Smooth muscle cell (in vitro differentiated cells): ENCODE measurements around the gene ZAR1L. TPM values are rescaled to one million over a fixed set of nuclear protein-coding genes. Genes with fewer than 3 reads are reported as not detected.

Source experiments
- DNase-seq: peaks from one replicate; lab custom pipeline; 2025; ENCODE audit not compliant: unreplicated experiment; lab: John Stamatoyannopoulos, UW
- H2AFZ ChIP-seq: fragments of 200-600 bp; sonication (generic); 2 replicates; pipeline ENCODE4 v1.6.0; 2016; ENCODE audit warnings: antibody characterized with exemption, low read depth, mild to moderate bottlenecking
- H3F3A ChIP-seq: fragments of 200-600 bp; sonication (generic); 2 replicates; pipeline ENCODE4 v1.6.0; 2017; ENCODE audit warnings: antibody characterized with exemption, low read depth
- H3K27ac ChIP-seq: fragments of 200-600 bp; sonication (generic); 2 replicates; pipeline ENCODE4 v1.5.1; 2016; ENCODE audit warnings: low read depth, mild to moderate bottlenecking
- H3K27me3 ChIP-seq: fragments of 200-600 bp; sonication (generic); 2 replicates; pipeline ENCODE4 v1.6.1; 2016; ENCODE audit warnings: low read depth, mild to moderate bottlenecking
- H3K36me3 ChIP-seq: fragments of 200-600 bp; sonication (generic); 2 replicates; pipeline ENCODE4 v1.5.1; 2016; ENCODE audit warnings: low read depth
- H3K4me1 ChIP-seq: fragments of 200-600 bp; sonication (generic); 2 replicates; pipeline ENCODE4 v1.5.1; 2016; ENCODE audit warnings: low read depth
- H3K4me2 ChIP-seq: fragments of 200-600 bp; sonication (generic); 2 replicates; pipeline ENCODE4 v1.6.0; 2016; ENCODE audit warnings: mild to moderate bottlenecking
- H3K4me3 ChIP-seq: fragments of 200-600 bp; sonication (generic); 2 replicates; pipeline ENCODE4 v1.5.1; 2016; ENCODE audit warnings: mild to moderate bottlenecking
- H3K79me2 ChIP-seq: fragments of 200-600 bp; sonication (generic); 2 replicates; pipeline ENCODE4 v1.6.0; 2016; ENCODE audit warnings: low read depth, mild to moderate bottlenecking
- H3K9ac ChIP-seq: fragments of 200-600 bp; sonication (generic); 2 replicates; pipeline ENCODE4 v1.6.0; 2016; ENCODE audit warnings: low read depth
- H3K9me3 ChIP-seq: fragments of 200-600 bp; sonication (generic); replicated peaks from 2 replicates; pipeline ENCODE4 v1.5.1; 2016; ENCODE audit warnings: low read depth
- H4K20me1 ChIP-seq: fragments of 200-600 bp; sonication (generic); 2 replicates; pipeline ENCODE4 v1.6.0; 2016; ENCODE audit warnings: low read depth
- WGBS: methylation state at CpG from one replicate; pipeline ENCODE4 v1.1.7; 2016; ENCODE audit warnings: low lambda C conversion rate; 5-methylcytosine and 5-hydroxymethylcytosine counted together
- polyA plus RNA-seq: library from polyadenylated mRNA; unstranded; fragments of >200 nt; fragmentation: Nextera tagmentation; extraction: Ambion mirVana; gene quantifications from 2 replicates; pipeline ENCODE4 v1.2.1, GENCODE V29; 2016
- total RNA-seq: library from RNA; depleted of rRNA; stranded (reverse); fragments of >200 nt; gene quantifications from 2 replicates; pipeline ENCODE4 v1.2.3, GENCODE V29; 2014
- TF ChIP-seq, protein P1 (sequence below): fragments of 200-600 bp; sonication (generic); IDR thresholded peaks from 2 replicates; pipeline ENCODE4 v1.5.1; 2017; ENCODE audit warnings: borderline replicate concordance, mild to moderate bottlenecking, antibody characterized with exemption; ENCODE audit not compliant: insufficient read depth, poor library complexity, severe bottlenecking

The ZAR1L gene
- total and polyA plus RNA-seq, 2 experiments from 2014 or later, result not detected

DNA sequence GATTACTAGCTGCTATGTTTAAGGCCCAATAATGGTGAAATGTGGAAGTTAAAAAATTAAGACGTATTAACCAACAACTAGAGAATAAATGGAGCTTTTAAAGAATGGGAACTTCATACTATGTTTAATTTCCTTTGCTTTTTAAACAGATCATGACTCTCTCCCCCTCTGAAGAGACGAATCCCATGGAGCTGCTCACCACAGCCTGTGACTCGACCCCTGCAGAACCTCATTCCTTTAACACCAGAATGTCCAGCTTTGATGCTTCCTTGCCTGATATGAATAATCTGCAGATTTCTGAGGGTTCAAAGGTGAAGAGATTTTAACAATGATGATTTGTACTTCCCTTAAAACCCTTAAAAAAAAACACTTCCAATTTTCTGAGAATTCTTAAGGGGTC is 53.0 kb downstream of the ZAR1L start:
- H2AFZ ChIP-seq, result no peak overlapping the region
- no peak for DNase-seq
- H3K79me2 ChIP-seq, result no peaks in the 10 kb centered on the region
- H3K4me1 ChIP-seq, result no peaks in the 10 kb centered on the region
- peak overlapping the region; percentile 34 for H3K4me2 ChIP-seq
- H3K27ac ChIP-seq, result peak overlapping the region; percentile 45
- H4K20me1 ChIP-seq, result no peaks in the 10 kb centered on the region
- no peak overlapping the region for H3K9ac ChIP-seq
- WGBS, result 59% methylated on average over 3 of the region's 3 CpGs
- no peaks in the 10 kb centered on the region for H3K36me3 ChIP-seq
- H3K27me3 ChIP-seq, result no peaks in the 10 kb centered on the region
- H3K9me3 ChIP-seq, result no peaks in the 10 kb centered on the region
- peaks cover 16% of the 10 kb centered on the region for H3F3A ChIP-seq
- H3K4me3 ChIP-seq, result no peak overlapping the region
- TF ChIP-seq, protein P1, sequence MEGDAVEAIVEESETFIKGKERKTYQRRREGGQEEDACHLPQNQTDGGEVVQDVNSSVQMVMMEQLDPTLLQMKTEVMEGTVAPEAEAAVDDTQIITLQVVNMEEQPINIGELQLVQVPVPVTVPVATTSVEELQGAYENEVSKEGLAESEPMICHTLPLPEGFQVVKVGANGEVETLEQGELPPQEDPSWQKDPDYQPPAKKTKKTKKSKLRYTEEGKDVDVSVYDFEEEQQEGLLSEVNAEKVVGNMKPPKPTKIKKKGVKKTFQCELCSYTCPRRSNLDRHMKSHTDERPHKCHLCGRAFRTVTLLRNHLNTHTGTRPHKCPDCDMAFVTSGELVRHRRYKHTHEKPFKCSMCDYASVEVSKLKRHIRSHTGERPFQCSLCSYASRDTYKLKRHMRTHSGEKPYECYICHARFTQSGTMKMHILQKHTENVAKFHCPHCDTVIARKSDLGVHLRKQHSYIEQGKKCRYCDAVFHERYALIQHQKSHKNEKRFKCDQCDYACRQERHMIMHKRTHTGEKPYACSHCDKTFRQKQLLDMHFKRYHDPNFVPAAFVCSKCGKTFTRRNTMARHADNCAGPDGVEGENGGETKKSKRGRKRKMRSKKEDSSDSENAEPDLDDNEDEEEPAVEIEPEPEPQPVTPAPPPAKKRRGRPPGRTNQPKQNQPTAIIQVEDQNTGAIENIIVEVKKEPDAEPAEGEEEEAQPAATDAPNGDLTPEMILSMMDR, result no peak

DNA sequence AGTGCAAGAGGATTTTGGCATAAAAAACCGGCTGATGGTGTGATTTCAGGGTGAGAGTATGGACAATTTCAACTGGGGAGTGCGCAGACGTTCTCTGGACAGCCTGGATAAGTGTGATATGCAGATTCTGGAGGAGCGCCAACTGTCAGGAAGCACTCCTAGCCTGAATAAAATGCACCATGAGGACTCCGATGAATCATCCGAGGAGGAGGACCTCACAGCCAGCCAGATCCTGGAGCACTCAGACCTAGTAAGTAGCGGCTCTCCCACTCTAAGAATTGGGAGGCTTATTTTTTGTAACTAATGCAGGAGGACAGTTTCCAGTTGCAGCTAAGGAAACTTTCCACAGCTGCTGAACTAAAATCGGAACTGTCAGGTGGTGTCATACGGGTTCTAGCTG is 53.6 kb downstream of the ZAR1L start:
- Histone ChIP-seq H3K9ac (no peak overlapping the region), H2AFZ (no peak overlapping the region), H3K4me3 (no peak overlapping the region), H3K79me2 (no peaks in the 10 kb centered on the region), H3F3A (peaks cover 16% of the 10 kb centered on the region), H3K27ac (peak overlapping the region; percentile 45), H3K4me1 (no peaks in the 10 kb centered on the region), H3K27me3 (no peaks in the 10 kb centered on the region), H3K4me2 (peak overlapping the region; percentile 34), H3K9me3 (no peaks in the 10 kb centered on the region), H4K20me1 (no peaks in the 10 kb centered on the region), H3K36me3 (no peaks in the 10 kb centered on the region)
- peak; percentile 3 for DNase-seq
- TF ChIP-seq, protein P1, result no peak
- 48% methylated on average over 9 of the region's 9 CpGs for WGBS

DNA sequence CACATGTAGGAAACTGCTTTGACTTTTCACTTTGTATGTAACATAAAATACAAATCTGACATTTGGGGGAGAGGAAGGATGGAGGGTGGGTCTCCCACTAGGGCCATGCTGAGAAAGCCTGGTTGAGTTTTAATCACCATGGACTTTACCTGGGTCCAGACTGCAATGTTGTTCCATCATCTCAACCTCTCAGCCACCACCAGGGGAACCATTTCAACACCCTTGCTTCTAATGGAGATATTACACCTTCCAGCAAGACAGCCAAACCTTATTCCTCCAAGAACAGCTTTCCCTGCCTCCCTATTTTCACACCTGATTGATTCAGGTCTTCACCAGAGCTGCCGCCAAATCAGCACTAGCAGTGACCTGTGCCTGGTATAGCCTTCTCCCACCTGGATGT is 56.0 kb downstream of the ZAR1L start:
- TF ChIP-seq, protein P1, result no peak
- Histone ChIP-seq H4K20me1 (no peaks in the 10 kb centered on the region), H3K36me3 (no peaks in the 10 kb centered on the region), H3F3A (peaks cover 16% of the 10 kb centered on the region), H3K4me2 (no peak overlapping the region), H2AFZ (no peak overlapping the region), H3K27me3 (no peaks in the 10 kb centered on the region), H3K4me3 (no peak overlapping the region), H3K27ac (no peak overlapping the region), H3K4me1 (no peaks in the 10 kb centered on the region), H3K9ac (no peak overlapping the region), H3K9me3 (no peaks in the 10 kb centered on the region), H3K79me2 (no peaks in the 10 kb centered on the region)
- 96% methylated on average over 1 of the region's 1 CpG for WGBS
- no peak for DNase-seq

DNA sequence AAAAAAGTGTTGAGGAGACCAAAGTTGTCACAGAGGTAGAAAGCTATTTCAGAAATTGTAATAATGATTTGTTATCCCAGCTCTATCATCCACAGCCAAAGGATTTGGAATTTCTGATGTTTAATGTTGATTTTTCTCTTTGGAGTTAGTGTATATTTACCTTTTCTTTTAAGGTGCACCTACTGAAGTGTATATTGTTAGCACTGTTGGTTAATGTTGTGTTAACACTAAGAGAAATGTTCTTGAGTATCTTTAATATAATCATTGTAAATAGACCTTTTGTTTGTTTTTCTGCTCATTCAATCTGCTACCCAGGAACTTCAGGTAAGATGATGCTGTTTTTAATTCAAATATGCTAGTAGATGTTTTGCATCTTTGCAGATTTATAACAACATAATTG is 57.5 kb downstream of the ZAR1L start:
- Histone ChIP-seq H2AFZ (no peak overlapping the region), H3K36me3 (no peaks in the 10 kb centered on the region), H3K9me3 (no peaks in the 10 kb centered on the region), H3K4me2 (no peak overlapping the region), H3K27ac (no peak overlapping the region), H3K79me2 (no peaks in the 10 kb centered on the region), H4K20me1 (no peaks in the 10 kb centered on the region), H3K4me1 (no peaks in the 10 kb centered on the region), H3K27me3 (no peaks in the 10 kb centered on the region), H3K4me3 (no peak overlapping the region), H3K9ac (no peak overlapping the region), H3F3A (peaks cover 16% of the 10 kb centered on the region)
- no peak for DNase-seq
- TF ChIP-seq, protein P1, result no peak
